ENCODE data around the gene SPG11.
"Not testable (repeated sequence)": the region's sequence is repeated elsewhere in the genome, so short reads cannot be mapped to it uniquely, and the experiment has no call there.

Gene SPG11

GRCh38 chr15:44641651-44642050 is 21.8 kb downstream of the SPG11 start:
- DNase-seq (ENCODE audit: low read depth in 1 of 2, low spot score in 1 of 2) = no peak
- TF ChIP-seq JUND (IDR thresholded peaks at IDR 0.05; ENCODE audit: low read depth) = no peak
- in situ Hi-C loops (cut with HindIII; ENCODE audit: low pct_unique_long_range_greater_than_20kb, low sequenced_read_pairs) = no loop called here

GRCh38 chr15:44636976-44637375 is 26.5 kb downstream of the SPG11 start:
- no peak for DNase-seq (ENCODE audit: low read depth in 1 of 2, low spot score in 1 of 2)
- TF ChIP-seq JUND (IDR thresholded peaks at IDR 0.05; ENCODE audit: low read depth) = no peak
- in situ Hi-C loops (cut with HindIII; ENCODE audit: low pct_unique_long_range_greater_than_20kb, low sequenced_read_pairs) = no loop called here

- in situ Hi-C loops (cut with HindIII; ENCODE audit: low pct_unique_long_range_greater_than_20kb, low sequenced_read_pairs) = no loop called here
- no peak for DNase-seq (ENCODE audit: low read depth in 1 of 2, low spot score in 1 of 2)
- no peak for TF ChIP-seq JUND (IDR thresholded peaks at IDR 0.05; ENCODE audit: low read depth)
Observed at GRCh38 chr15:44633603-44634002, 29.9 kb downstream of the SPG11 start.

- DNase-seq (ENCODE audit: low read depth in 1 of 2, low spot score in 1 of 2); in situ Hi-C loops (cut with HindIII; ENCODE audit: low pct_unique_long_range_greater_than_20kb, low sequenced_read_pairs): not testable (repeated sequence)
Observed at GRCh38 chr15:44625286-44625685, 38.2 kb downstream of the SPG11 start.

- no peak for DNase-seq (ENCODE audit: low read depth in 1 of 2, low spot score in 1 of 2)
- in situ Hi-C loops (cut with HindIII; ENCODE audit: low pct_unique_long_range_greater_than_20kb, low sequenced_read_pairs) = no loop called here
- TF ChIP-seq JUND (IDR thresholded peaks at IDR 0.05; ENCODE audit: low read depth) = no peak
Observed at GRCh38 chr15:44623178-44623577, 40.3 kb downstream of the SPG11 start.

GRCh38 chr15:44620081-44620480 is 43.4 kb downstream of the SPG11 start:
- no peak for DNase-seq (ENCODE audit: low read depth in 1 of 2, low spot score in 1 of 2)
- in situ Hi-C loops (cut with HindIII; ENCODE audit: low pct_unique_long_range_greater_than_20kb, low sequenced_read_pairs) = no loop called here
- no peak for TF ChIP-seq JUND (IDR thresholded peaks at IDR 0.05; ENCODE audit: low read depth)

- no peak for DNase-seq (ENCODE audit: low read depth in 1 of 2, low spot score in 1 of 2)
- TF ChIP-seq JUND (IDR thresholded peaks at IDR 0.05; ENCODE audit: low read depth) = no peak
- in situ Hi-C loops (cut with HindIII; ENCODE audit: low pct_unique_long_range_greater_than_20kb, low sequenced_read_pairs) = no loop called here
Observed at GRCh38 chr15:44616974-44617373, 46.5 kb downstream of the SPG11 start.

- no peak for TF ChIP-seq JUND (IDR thresholded peaks at IDR 0.05; ENCODE audit: low read depth)
- in situ Hi-C loops (cut with HindIII; ENCODE audit: low pct_unique_long_range_greater_than_20kb, low sequenced_read_pairs) = no loop called here
- no peak for DNase-seq (ENCODE audit: low read depth in 1 of 2, low spot score in 1 of 2)
Observed at GRCh38 chr15:44606740-44607139, 56.7 kb downstream of the SPG11 start.

GRCh38 chr15:44603126-44603525 is 60.3 kb downstream of the SPG11 start:
- no peak for TF ChIP-seq JUND (IDR thresholded peaks at IDR 0.05; ENCODE audit: low read depth)
- in situ Hi-C loops (cut with HindIII; ENCODE audit: low pct_unique_long_range_greater_than_20kb, low sequenced_read_pairs) = no loop called here
- DNase-seq (ENCODE audit: low read depth in 1 of 2, low spot score in 1 of 2) = no peak

GRCh38 chr15:44598892-44599291 is 64.6 kb downstream of the SPG11 start:
- DNase-seq (ENCODE audit: low read depth in 1 of 2, low spot score in 1 of 2) = peak in 1 of 2 experiments; percentile 4
- in situ Hi-C loops (cut with HindIII; ENCODE audit: low pct_unique_long_range_greater_than_20kb, low sequenced_read_pairs) = no loop called here
- no peak for TF ChIP-seq JUND (IDR thresholded peaks at IDR 0.05; ENCODE audit: low read depth)

- no peak for DNase-seq (ENCODE audit: low read depth in 1 of 2, low spot score in 1 of 2)
- in situ Hi-C loops (cut with HindIII; ENCODE audit: low pct_unique_long_range_greater_than_20kb, low sequenced_read_pairs) = no loop called here
- TF ChIP-seq JUND (IDR thresholded peaks at IDR 0.05; ENCODE audit: low read depth) = no peak
Observed at GRCh38 chr15:44598066-44598465, 65.4 kb downstream of the SPG11 start.

GRCh38 chr15:44596511-44597010 is 66.9 kb downstream of the SPG11 start:
- no peak for DNase-seq (ENCODE audit: low read depth in 1 of 2, low spot score in 1 of 2)
- no peak for TF ChIP-seq JUND (IDR thresholded peaks at IDR 0.05; ENCODE audit: low read depth)
- in situ Hi-C loops (cut with HindIII; ENCODE audit: low pct_unique_long_range_greater_than_20kb, low sequenced_read_pairs) = no loop called here

- no peak for TF ChIP-seq JUND (IDR thresholded peaks at IDR 0.05; ENCODE audit: low read depth)
- in situ Hi-C loops (cut with HindIII; ENCODE audit: low pct_unique_long_range_greater_than_20kb, low sequenced_read_pairs) = no loop called here
- DNase-seq (ENCODE audit: low read depth in 1 of 2, low spot score in 1 of 2) = no peak
Observed at GRCh38 chr15:44595656-44596510, 67.6 kb downstream of the SPG11 start.

GRCh38 chr15:44595246-44595645 is 68.2 kb downstream of the SPG11 start:
- no peak for TF ChIP-seq JUND (IDR thresholded peaks at IDR 0.05; ENCODE audit: low read depth)
- DNase-seq (ENCODE audit: low read depth in 1 of 2, low spot score in 1 of 2) = no peak
- in situ Hi-C loops (cut with HindIII; ENCODE audit: low pct_unique_long_range_greater_than_20kb, low sequenced_read_pairs) = no loop called here

Measured in T47D (cell line).